HepG2 (cell line): Measurements from ENCODE around the gene EXOC5. TPM values are rescaled to one million over a fixed set of nuclear protein-coding genes. Genes with fewer than 3 reads are reported as not detected.

Experiments used
- ATAC-seq: fragments of 200-7000 bp; cut with Tn5 transposase; 3 replicates; pipeline ENCODE4 v1.9.1; 2020; ENCODE audit warnings: mild to moderate bottlenecking, moderate library complexity
- BruUV-seq: library from RNA; stranded (reverse); fragments of 400-500 nt; replicated peaks from 2 replicates; lab custom pipeline; 2021; lab: Mats Ljungman, UMichigan
- CTCF ChIA-PET: fragments of 300-600 bp; formaldehyde crosslinking; extraction: SDS; loops from one replicate; lab custom pipeline; 2021; ENCODE audit warnings: low total read pairs, inconsistent platforms, low intra/inter-chr PET ratio; lab: Yijun Ruan, JAX
- POLR2A ChIA-PET: fragments of 350-600 bp; sonication (Branson Sonifier 250); formaldehyde crosslinking; loops from one replicate; lab custom pipeline; 2020; ENCODE audit warnings: antibody characterized with exemption, inconsistent platforms; lab: Yijun Ruan, JAX
- DNase-seq: peaks from one replicate; pipeline ENCODE4 v3.0.0-alpha.2; 2015; ENCODE audit warnings: low spot score
- FAIRE-seq: peaks from 3 replicates; lab custom pipeline; 2011; peaks lifted over from hg19 to GRCh38; lab: Jason Lieb, UNC
- H2AFZ ChIP-seq: one replicate; pipeline ENCODE4 v1.6.1; 2011; ENCODE audit warnings: low read length, inconsistent platforms
- H3K27ac ChIP-seq: fragments of 300-600 bp; 3 replicates; pipeline ENCODE4 v1.8.0; 2011; ENCODE audit warnings: mixed run types, mild to moderate bottlenecking, mixed read lengths, low read length, inconsistent platforms; ENCODE audit not compliant: insufficient read depth; ENCODE audit errors: extremely low read length
- H3K27me3 ChIP-seq, 2 experiments: fragments of 200-600 bp in 1 of 2; 2 replicates in 1 of 2; 3 replicates in 1 of 2; pipeline versions ENCODE4 v1.6.0 to v1.8.0; 2011; ENCODE audit warnings: low read length in 2 of 2, mild to moderate bottlenecking in 2 of 2, moderate library complexity in 2 of 2, inconsistent platforms in 1 of 2; ENCODE audit not compliant: insufficient read depth in 2 of 2, control insufficient read depth in 1 of 2
- H3K36me3 ChIP-seq, 2 experiments: fragments of 200-600 bp in 1 of 2; replicated peaks in 1 of 2; 2 replicates in 1 of 2; 3 replicates in 1 of 2; pipeline versions ENCODE4 v1.5.1 to v1.8.0; 2011; ENCODE audit warnings: low read length in 2 of 2, inconsistent platforms in 1 of 2; ENCODE audit not compliant: insufficient read depth in 2 of 2, control insufficient read depth in 1 of 2
- H3K4me1 ChIP-seq: 2 replicates; pipeline ENCODE4 v1.5.1; 2012; ENCODE audit warnings: low read length, inconsistent platforms; ENCODE audit not compliant: insufficient read depth
- H3K4me2 ChIP-seq: 2 replicates; pipeline ENCODE4 v1.6.0; 2011; ENCODE audit warnings: low read depth, low read length, inconsistent platforms
- H3K4me3 ChIP-seq, 3 experiments: fragments of 200-600 bp in 1 of 3; sonication (generic), shearing (Covaris generic) in 1 of 3; replicated peaks in 1 of 3; 2 replicates each; pipeline ENCODE4 v1.5.1; 2011 to 2016; ENCODE audit warnings: low read length in 3 of 3, inconsistent platforms in 2 of 3, low read depth in 2 of 3, mild to moderate bottlenecking in 2 of 3, control low read depth in 1 of 3, mixed read lengths in 1 of 3; ENCODE audit not compliant: insufficient read depth in 1 of 3
- H3K79me2 ChIP-seq: one replicate; pipeline ENCODE4 v1.6.1; 2011; ENCODE audit warnings: low read length, inconsistent platforms; ENCODE audit not compliant: insufficient read depth
- H3K9ac ChIP-seq: 2 replicates; pipeline ENCODE4 v1.6.0; 2011; ENCODE audit warnings: mild to moderate bottlenecking, low read depth, low read length, inconsistent platforms; ENCODE audit not compliant: insufficient read depth
- H3K9me3 ChIP-seq: 2 replicates; pipeline ENCODE4 v1.5.1; 2012; ENCODE audit warnings: mild to moderate bottlenecking, low read length
- H4K20me1 ChIP-seq: 2 replicates; pipeline ENCODE4 v1.6.0; 2011; ENCODE audit warnings: inconsistent platforms, mild to moderate bottlenecking, low read length, moderate library complexity; ENCODE audit not compliant: insufficient read depth
- ARID3A ChIP-seq: IDR thresholded peaks from 2 replicates; pipeline ENCODE4 v1.6.1; 2012; ENCODE audit warnings: low read depth, low read length, improper control_type of control experiment
- CEBPG ChIP-seq: IDR thresholded peaks from 2 replicates; pipeline ENCODE4 v1.6.1; 2016
- CTCF ChIP-seq: sonication (generic); formaldehyde crosslinking; IDR thresholded peaks from 2 replicates; pipeline ENCODE4 v1.5.0; 2020; ENCODE audit warnings: mild to moderate bottlenecking, missing genetic modification reagents, moderate library complexity
- FOXO1 ChIP-seq: sonication (generic); formaldehyde crosslinking; IDR thresholded peaks from 2 replicates; pipeline ENCODE4 v1.4.0; 2020; ENCODE audit warnings: missing genetic modification reagents
- IRF2 ChIP-seq: IDR thresholded peaks from 2 replicates; pipeline ENCODE4 v1.6.1; 2018; ENCODE audit warnings: missing genetic modification reagents, missing compliant biosample characterization
- LRRFIP1 ChIP-seq: sonication (generic); formaldehyde crosslinking; conservative IDR thresholded peaks from 2 replicates; pipeline ENCODE4 v1.4.0; 2020; ENCODE audit warnings: missing genetic modification reagents
- NR2F6 ChIP-seq, 2 experiments: IDR thresholded peaks; 2 replicates each; pipeline ENCODE4 v1.6.1; 2016; ENCODE audit warnings: antibody characterized with exemption in 1 of 2, mild to moderate bottlenecking in 1 of 2
- ONECUT2 ChIP-seq: sonication (generic); formaldehyde crosslinking; IDR thresholded peaks from 2 replicates; pipeline ENCODE4 v1.4.0; 2020; ENCODE audit warnings: missing genetic modification reagents
- RAD21 ChIP-seq: fragments of 450-650 bp; formaldehyde crosslinking; IDR thresholded peaks from 2 replicates; pipeline ENCODE4 v1.5.0; 2020; ENCODE audit warnings: mild to moderate bottlenecking
- SMAD3 ChIP-seq: sonication (generic); formaldehyde crosslinking; IDR thresholded peaks from 2 replicates; pipeline ENCODE4 v1.4.0; 2020; ENCODE audit warnings: missing genetic modification reagents
- SMC3 ChIP-seq: IDR thresholded peaks from 2 replicates; pipeline ENCODE4 v1.6.1; 2011; ENCODE audit warnings: low read length, improper control_type of control experiment
- SNAPC2 ChIP-seq: sonication (generic); formaldehyde crosslinking; IDR thresholded peaks from 2 replicates; pipeline ENCODE4 v1.8.1; 2022; ENCODE audit warnings: mild to moderate bottlenecking, missing genetic modification reagents
- STAG1 ChIP-seq: sonication (generic); formaldehyde crosslinking; IDR thresholded peaks from 2 replicates; pipeline ENCODE4 v1.4.0; 2020; ENCODE audit warnings: missing genetic modification reagents
- TRAFD1 ChIP-seq: sonication (generic); formaldehyde crosslinking; IDR thresholded peaks from 2 replicates; pipeline ENCODE4 v1.5.1; 2020; ENCODE audit warnings: missing genetic modification reagents, mild to moderate bottlenecking, borderline replicate concordance
- ZNF678 ChIP-seq: sonication (generic); formaldehyde crosslinking; IDR thresholded peaks from 2 replicates; pipeline ENCODE4 v1.4.0; 2020; ENCODE audit warnings: mild to moderate bottlenecking, missing genetic modification reagents
- ZNF747 ChIP-seq: sonication (generic); formaldehyde crosslinking; IDR thresholded peaks from 2 replicates; pipeline ENCODE4 v1.8.1; 2023; ENCODE audit warnings: missing genetic modification reagents, mild to moderate bottlenecking, borderline replicate concordance
- WGBS: methylation state at CpG from one replicate; pipeline ENCODE4 v1.1.6; 2017; ENCODE audit warnings: low lambda C conversion rate; 5-methylcytosine and 5-hydroxymethylcytosine counted together
- in situ Hi-C: cut with HindIII; loops from 2 replicates; pipeline ENCODE4 v1.10.0; 2017; ENCODE audit warnings: low pct_unique_long_range_greater_than_20kb; ENCODE audit not compliant: extremely low pct_ligation_motif_present
- intact Hi-C: fragments of 100-400 bp; cut with micrococcal nuclease; formaldehyde crosslinking; loops from one replicate; pipeline ENCODE4 v1.10.0; 2022; ENCODE audit not compliant: unreplicated experiment
- polyA plus RNA-seq, 8 experiments: library from polyadenylated mRNA; depleted of rRNA in 3 of 8; stranded (reverse) in 7 of 8; unstranded in 1 of 8; fragments of >200 nt; fragmentation: Illumina TruSeq in 4 of 8; extraction: Trizol in 4 of 8; gene quantifications; 2 replicates each; pipeline versions ENCODE4 v1.2.1 to v1.2.3, GENCODE V29; 2011 to 2016; ENCODE audit warnings: low read depth in 4 of 8, missing spikeins in 1 of 8, mixed read lengths in 1 of 8; ENCODE audit not compliant: insufficient read depth in 1 of 8
- total RNA-seq, 5 experiments: library from RNA; depleted of rRNA; stranded (reverse); fragments of >200 nt; fragmentation: Illumina TruSeq; extraction: Trizol; gene quantifications; 2 replicates each; pipeline ENCODE4 v1.2.3, GENCODE V29; 2016; ENCODE audit warnings: low read depth in 1 of 5

The EXOC5 gene
- total and polyA plus RNA-seq, 2 of the 13 experiments (the other 11 are each of a cell fraction or from before 2014, with no cell fraction given) = 15.1 to 43.8 TPM

- H3K9me3 ChIP-seq = no peaks in the 10 kb centered on the region
- no peaks in the 10 kb centered on the region for H4K20me1 ChIP-seq
- no peaks in the 10 kb centered on the region for H3K4me1 ChIP-seq
- in situ Hi-C loops (loop anchor here (5.0 kb wide), 1 partner anchor 825 kb away; no protein-coding TSS in a partner anchor), intact Hi-C loops (loop anchor here (1.0 to 5.0 kb wide), 3 partner anchors 61 to 826 kb away; no protein-coding TSS in a partner anchor)
- ChIA-PET POLR2A (no interaction called here), CTCF (interaction anchor here (1.2 to 3.1 kb wide), 3 partner anchors 62 to 826 kb away, joined by 4 to 14 read pairs (median 6); no protein-coding TSS in a partner anchor)
- H3K4me2 ChIP-seq = no peak overlapping the region
- no peak overlapping the region for H3K9ac ChIP-seq
- ATAC-seq = peak; percentile 74; the same call in 2 of the 3 replicates
- H3K27me3 ChIP-seq = peaks cover 3 to 13% of the 10 kb centered on the region in 2 experiments; a peak in 2 of 5 replicates
- no peaks in the 10 kb centered on the region for H3K79me2 ChIP-seq
- no peak overlapping the region for H3K27ac ChIP-seq
- FAIRE-seq = no peak
- H2AFZ ChIP-seq = no peak overlapping the region
- 2% methylated on average over 3 of the region's 3 CpGs for WGBS
- H3K36me3 ChIP-seq = no peaks in the 10 kb centered on the region
- no peak overlapping the region for H3K4me3 ChIP-seq
- BruUV-seq = no TSS peak
- DNase-seq = peak; percentile 76
- peak; percentile 27; the same call in 1 of the 2 replicates for TF ChIP-seq ARID3A
- TF ChIP-seq RAD21 = 0 out of 2 replicates have a peak, but pooled peaks have one; percentile 54
- TF ChIP-seq STAG1 (CRISPR knock-in tag) = peak; percentile 78
- TF ChIP-seq TRAFD1 (CRISPR knock-in tag) = no peak
- no peak for TF ChIP-seq IRF2 (CRISPR knock-in tag)
- peak; percentile 80 for TF ChIP-seq CTCF (CRISPR knock-in tag)
- TF ChIP-seq SMAD3 (CRISPR knock-in tag) = 0 out of 2 replicates have a peak, but pooled peaks have one; percentile 30
- no peak for TF ChIP-seq ZNF678
- no peak for TF ChIP-seq SNAPC2
- no peak for TF ChIP-seq LRRFIP1 (CRISPR knock-in tag)
- peak; percentile 82 for TF ChIP-seq SMC3
- TF ChIP-seq ONECUT2 (CRISPR knock-in tag) = no peak
- TF ChIP-seq ZNF747 = no peak
- TF ChIP-seq FOXO1 (CRISPR knock-in tag) = no peak
- TF ChIP-seq CEBPG (CRISPR knock-in tag) = peak; percentile 12; the same call in 1 of the 2 replicates
- TF ChIP-seq NR2F6 (IDR thresholded peaks at IDR 0.05) = no peak
- TF ChIP-seq NR2F6 (CRISPR knock-in tag; IDR thresholded peaks at IDR 0.05) = no peak
Measured at GRCh38 chr14:57317248-57317833, 48.6 kb upstream of the EXOC5 start.
